ENCODE measurements around the gene KIF3B. TPM values are rescaled to one million over a fixed set of nuclear protein-coding genes. Genes with fewer than 3 reads are reported as not detected.
A peak's percentile ranks its signal among the peaks of the same experiment; 100 is the strongest.

Gene KIF3B
- total and polyA plus RNA-seq, 2 of the 13 experiments (the other 11 are each of a cell fraction or from before 2014, with no cell fraction given), result 23.6 to 28.8 TPM

DNA sequence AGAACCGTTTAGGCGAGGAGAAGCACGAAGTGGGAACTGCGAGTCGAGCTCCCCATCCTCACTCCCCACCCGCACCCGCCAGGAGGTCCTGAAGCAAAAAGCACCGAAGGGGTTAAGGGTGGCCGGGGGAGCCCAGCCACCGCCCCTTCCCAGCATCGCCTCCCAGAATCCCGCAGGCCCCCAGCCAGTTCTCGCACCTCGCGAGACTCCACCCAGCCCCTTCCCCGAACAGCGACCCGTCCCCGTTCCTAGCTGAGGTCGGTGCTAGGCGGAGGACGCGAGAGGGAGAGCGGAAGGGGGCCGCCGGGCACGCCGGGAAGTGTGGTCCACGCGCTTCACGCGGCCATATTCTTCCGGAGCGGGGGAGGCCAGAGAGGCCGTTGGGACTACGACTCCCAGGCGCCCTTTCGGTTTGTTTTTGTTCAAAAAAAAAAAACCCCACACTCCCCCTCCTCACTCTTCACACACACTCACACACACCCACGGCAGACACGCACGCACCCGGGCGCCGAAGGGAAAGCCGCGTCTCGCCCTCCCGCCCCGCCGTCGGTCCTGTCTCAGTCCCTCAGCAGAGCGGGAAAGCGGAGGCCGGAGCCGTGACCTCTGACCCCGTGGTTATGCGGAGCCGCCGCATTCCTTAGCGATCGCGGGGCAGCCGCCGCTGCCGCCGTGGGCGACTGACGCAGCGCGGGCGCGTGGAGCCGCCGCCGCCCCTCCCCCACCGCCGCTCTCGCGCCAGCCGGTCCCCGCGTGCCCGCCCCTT, 80.6 kb downstream of the KIF3B start, which contains the start of gene ASXL1 (continued):
- TF ChIP-seq, protein P1, sequence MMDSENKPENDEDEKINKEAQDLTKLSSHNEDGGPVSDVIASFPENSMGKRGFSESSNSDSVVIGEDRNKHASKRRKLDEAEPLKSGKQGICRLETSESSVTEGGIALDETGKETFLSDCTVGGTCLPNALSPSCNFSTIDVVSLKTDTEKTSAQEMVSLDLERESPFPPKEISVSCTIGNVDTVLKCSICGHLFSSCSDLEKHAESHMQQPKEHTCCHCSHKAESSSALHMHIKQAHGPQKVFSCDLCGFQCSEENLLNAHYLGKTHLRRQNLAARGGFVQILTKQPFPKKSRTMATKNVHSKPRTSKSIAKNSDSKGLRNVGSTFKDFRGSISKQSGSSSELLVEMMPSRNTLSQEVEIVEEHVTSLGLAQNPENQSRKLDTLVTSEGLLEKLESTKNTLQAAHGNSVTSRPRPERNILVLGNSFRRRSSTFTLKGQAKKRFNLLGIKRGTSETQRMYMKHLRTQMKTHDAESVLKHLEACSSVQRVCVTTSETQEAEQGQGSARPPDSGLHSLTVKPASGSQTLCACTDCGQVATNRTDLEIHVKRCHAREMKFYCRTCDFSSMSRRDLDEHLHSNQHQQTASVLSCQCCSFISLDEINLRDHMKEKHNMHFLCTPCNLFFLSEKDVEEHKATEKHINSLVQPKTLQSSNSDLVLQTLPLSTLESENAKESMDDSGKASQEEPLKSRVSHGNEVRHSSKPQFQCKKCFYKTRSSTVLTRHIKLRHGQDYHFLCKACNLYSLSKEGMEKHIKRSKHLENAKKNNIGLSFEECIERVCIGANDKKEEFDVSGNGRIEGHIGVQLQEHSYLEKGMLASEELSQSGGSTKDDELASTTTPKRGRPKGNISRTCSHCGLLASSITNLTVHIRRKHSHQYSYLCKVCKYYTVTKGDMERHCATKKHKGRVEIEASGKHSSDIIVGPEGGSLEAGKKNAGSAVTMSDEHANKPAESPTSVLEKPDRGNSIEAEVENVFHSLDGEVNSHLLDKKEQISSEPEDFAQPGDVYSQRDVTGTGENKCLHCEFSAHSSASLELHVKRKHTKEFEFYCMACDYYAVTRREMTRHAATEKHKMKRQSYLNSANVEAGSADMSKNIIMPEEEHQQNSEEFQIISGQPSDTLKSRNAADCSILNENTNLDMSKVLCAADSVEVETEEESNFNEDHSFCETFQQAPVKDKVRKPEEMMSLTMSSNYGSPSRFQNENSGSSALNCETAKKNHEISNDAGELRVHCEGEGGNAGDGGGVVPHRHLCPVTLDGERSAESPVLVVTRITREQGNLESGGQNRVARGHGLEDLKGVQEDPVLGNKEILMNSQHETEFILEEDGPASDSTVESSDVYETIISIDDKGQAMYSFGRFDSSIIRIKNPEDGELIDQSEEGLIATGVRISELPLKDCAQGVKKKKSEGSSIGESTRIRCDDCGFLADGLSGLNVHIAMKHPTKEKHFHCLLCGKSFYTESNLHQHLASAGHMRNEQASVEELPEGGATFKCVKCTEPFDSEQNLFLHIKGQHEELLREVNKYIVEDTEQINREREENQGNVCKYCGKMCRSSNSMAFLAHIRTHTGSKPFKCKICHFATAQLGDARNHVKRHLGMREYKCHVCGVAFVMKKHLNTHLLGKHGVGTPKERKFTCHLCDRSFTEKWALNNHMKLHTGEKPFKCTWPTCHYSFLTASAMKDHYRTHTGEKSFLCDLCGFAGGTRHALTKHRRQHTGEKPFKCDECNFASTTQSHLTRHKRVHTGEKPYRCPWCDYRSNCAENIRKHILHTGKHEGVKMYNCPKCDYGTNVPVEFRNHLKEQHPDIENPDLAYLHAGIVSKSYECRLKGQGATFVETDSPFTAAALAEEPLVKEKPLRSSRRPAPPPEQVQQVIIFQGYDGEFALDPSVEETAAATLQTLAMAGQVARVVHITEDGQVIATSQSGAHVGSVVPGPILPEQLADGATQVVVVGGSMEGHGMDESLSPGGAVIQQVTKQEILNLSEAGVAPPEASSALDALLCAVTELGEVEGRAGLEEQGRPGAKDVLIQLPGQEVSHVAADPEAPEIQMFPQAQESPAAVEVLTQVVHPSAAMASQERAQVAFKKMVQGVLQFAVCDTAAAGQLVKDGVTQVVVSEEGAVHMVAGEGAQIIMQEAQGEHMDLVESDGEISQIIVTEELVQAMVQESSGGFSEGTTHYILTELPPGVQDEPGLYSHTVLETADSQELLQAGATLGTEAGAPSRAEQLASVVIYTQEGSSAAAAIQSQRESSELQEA (CRISPR knock-in tag; IDR thresholded peaks at IDR 0.05; ENCODE audit: not compliant biosample characterization), result no peak
- TF ChIP-seq JUNB (CRISPR knock-in tag; IDR thresholded peaks at IDR 0.05; ENCODE audit: borderline replicate concordance) (no peak; the same call in 1 of the 2 replicates), XBP1 (CRISPR knock-in tag; IDR thresholded peaks at IDR 0.05) (no peak; the same call in 1 of the 2 replicates), CENPT (CRISPR knock-in tag; IDR thresholded peaks at IDR 0.05; ENCODE audit: low read depth) (peak; percentile 66), MTF2 (CRISPR knock-in tag; IDR thresholded peaks at IDR 0.05; ENCODE audit: borderline replicate concordance) (0 out of 2 replicates have a peak, but pooled peaks have one; percentile 19), ZNF317 (CRISPR knock-in tag; IDR thresholded peaks at IDR 0.05) (peak; percentile 86), HNF4A (CRISPR knock-in tag; IDR thresholded peaks at IDR 0.05) (peak; percentile 50), ZSCAN9 (CRISPR knock-in tag; IDR thresholded peaks at IDR 0.05; ENCODE audit: borderline replicate concordance) (peak; percentile 98), ZNF83 (CRISPR knock-in tag; IDR thresholded peaks at IDR 0.05; ENCODE audit: borderline replicate concordance) (peak; percentile 71; the same call in 1 of the 2 replicates), ZNF710 (CRISPR knock-in tag; IDR thresholded peaks at IDR 0.05; ENCODE audit: borderline replicate concordance) (peak; percentile 88; the same call in 1 of the 2 replicates), TCF12 (IDR thresholded peaks at IDR 0.05) (no peak), TCF12 (CRISPR knock-in tag; IDR thresholded peaks at IDR 0.05) (peak; percentile 96), EEA1 (CRISPR knock-in tag; IDR thresholded peaks at IDR 0.05; ENCODE audit: borderline replicate concordance) (0 out of 2 replicates have a peak, but pooled peaks have one; percentile 82), ZBTB43 (CRISPR knock-in tag; conservative IDR thresholded peaks at IDR 0.05) (peak; percentile 93), ZNF124 (CRISPR knock-in tag; IDR thresholded peaks at IDR 0.05) (peak; percentile 94), MXD1 (CRISPR knock-in tag; IDR thresholded peaks at IDR 0.05) (peak; percentile 91), SRSF9 (IDR thresholded peaks at IDR 0.05; ENCODE audit: borderline replicate concordance, insufficient read depth, low read depth, low read length, poor library complexity, severe bottlenecking) (no peak)
